Measurements from ENCODE around the gene CROCC. TPM values are rescaled to one million over a fixed set of nuclear protein-coding genes. Genes with fewer than 3 reads are reported as not detected.
"Not testable (repeated sequence)": the region's sequence is repeated elsewhere in the genome, so short reads cannot be mapped to it uniquely, and the experiment has no call there.

Gene CROCC
- total RNA-seq, 1 donor from 2014 or later: 6.9 TPM

DNA sequence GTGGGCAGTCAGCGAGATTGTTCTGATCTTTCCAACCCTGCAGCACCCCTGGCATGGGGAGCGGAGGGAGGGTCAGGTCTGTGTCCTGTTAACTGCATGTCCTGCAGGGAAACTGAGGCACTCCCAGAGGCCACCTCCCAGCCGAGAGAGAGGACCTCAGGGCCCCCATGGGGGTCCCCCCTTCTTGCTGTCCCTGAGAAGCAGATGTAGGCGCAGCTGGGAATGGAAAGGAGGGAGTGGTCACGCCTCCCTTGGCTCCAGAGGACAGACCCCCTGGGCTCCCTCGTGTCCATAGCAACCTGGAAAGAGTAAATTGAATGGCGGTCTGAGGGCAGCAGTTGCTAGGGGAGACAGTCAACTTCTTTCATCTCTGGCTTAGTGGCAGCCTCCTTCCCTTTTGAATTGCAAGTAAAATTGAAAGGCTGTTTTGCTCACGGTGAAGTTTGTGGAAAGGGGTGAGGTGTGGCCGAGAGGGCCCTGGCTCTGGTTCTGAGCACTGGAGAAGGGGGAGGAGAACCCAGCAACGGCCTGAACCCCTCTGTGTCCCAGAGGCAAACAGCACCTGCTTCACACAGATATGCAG is 4.9 kb downstream of the CROCC start:
- ATAC-seq (ENCODE audit: poor library complexity) (no peak), DNase-seq (peak; percentile 30)
- intact Hi-C loops (cut with DNase I): no loop called here

DNA sequence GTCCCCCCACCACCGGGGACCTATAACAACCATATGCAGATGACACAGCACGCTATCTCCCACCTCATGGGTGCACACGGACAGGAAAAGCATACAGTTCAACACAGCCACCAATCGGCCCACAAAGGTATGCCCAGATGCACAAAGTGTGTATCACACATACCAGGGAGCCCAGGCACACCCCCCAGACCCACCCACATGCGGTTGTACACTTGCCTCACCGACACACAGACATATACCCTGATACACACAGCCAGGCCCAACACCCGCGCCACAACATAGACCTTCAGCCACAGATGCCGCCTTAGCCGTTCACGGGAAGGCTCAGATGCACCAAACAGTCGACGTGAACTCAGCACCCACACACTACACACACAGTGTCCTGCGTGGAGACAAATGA is 5.5 kb downstream of the CROCC start:
- intact Hi-C loops (cut with DNase I): no loop called here
- DNase-seq: peak; percentile 30
- no peak for ATAC-seq (ENCODE audit: poor library complexity)

DNA sequence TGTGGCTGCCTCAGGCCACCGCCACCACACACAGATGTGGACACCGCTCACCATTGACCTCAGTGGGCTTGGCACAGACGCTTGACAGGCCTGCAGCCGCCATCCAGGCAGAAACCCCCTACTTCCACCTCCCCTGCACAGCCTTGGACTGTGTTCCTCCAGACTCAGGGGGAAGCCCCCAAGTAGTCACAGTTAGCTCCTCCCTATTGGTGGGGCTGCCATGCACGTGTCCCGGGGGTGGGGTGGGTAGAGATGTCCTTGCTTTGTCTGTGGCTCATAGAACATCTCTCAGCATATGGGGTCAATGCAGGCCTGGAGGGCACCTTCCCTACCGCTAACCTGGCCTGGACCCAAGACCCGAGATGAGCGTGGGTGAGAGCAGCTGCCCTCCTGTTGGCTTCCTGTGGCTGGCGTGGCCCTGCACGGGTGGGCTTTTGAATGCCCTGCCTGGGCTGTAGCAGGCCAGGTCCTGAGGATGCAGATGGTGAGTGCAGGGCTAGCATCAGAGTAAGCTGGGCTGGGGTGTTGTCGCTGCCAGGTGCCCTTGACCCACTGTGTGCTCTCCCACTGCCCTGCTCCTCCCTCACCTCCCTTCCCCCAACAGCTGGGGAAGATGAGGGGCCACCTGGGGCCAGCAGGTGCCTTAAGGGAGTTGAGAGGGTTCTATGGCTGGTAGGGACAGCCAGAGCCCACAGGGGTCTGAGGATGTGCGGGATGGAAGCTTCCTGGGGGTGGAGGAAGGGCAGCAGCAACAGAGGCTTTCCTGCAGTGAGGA is 6.2 kb downstream of the CROCC start:
- peak; percentile 20 for DNase-seq
- intact Hi-C loops (cut with DNase I): no loop called here
- ATAC-seq (ENCODE audit: poor library complexity): no peak

DNA sequence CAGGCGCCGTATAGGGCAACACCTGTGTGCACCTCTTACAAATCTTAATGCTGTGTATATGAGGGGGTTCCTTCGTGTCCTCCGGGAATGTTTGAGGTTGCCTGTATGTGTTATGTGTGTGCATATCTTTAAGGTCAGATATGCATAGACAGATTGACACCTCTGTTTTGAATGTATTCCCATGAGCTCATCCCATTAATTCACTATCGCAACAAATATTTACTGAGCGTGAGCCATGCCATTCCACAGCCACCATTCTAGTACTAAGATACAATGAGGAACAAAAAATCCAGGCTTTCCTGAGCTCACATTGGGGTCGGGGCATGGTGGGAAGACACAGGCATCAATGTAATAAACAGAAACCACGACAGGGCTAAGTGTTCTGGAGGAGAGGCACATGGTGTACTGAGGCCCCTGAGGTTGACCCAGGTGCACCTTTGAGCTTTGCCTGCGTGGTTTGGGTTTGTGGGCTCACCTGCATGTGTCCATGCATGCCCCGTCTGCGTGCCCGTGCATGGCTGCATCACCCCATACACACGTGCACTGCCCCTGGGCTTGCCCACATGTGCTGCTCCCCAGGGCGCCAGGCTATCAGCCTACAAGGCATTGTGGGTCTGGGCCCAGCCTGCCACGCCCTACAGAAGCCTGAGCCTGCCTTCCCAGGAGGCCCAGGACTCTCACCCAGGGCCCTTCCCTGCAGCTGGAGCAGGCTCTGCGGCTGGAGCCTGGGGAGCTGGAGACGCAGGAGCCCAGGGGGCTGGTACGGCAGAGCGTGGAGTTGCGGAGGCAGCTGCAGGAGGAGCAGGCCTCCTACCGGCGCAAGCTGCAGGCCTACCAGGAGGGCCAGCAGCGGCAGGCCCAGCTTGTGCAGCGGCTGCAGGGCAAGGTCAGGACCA is 7.7 kb downstream of the CROCC start:
- ATAC-seq (ENCODE audit: poor library complexity); intact Hi-C loops (cut with DNase I); DNase-seq: not testable (repeated sequence)

DNA sequence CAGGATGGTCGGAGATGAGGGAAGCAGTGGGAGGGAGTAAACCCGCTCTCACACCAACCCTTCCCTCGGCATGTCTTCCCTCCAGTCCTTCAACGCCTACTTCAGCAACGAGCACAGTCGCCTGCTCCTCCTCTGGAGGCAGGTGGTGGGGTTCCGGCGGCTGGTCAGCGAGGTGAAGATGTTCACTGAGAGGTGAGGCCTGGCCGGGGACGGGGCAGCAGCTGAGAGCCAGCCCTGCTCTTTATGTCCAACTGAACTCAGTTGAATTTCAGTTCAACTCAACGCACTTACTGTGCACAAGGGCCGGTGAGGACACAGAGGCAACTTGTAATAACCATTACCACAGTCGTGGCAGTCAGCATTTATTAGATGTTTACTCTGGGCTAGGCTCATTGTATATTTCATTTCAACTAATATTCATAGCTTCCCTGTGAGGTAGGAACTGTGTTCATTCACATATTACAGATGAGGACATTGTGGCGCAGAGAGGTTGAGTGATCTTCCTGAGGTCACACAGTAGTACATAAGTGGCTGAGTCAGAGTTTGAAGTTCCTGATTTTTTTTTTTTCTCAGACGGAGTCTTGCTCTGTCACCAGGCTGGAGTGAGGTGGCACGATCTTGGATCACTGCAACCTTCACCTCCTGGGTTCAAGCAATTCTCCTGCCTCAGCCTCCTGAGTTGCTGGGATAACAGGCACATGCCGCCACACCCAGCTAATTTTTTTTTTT is 9.6 kb downstream of the CROCC start:
- DNase-seq; intact Hi-C loops (cut with DNase I); ATAC-seq (ENCODE audit: poor library complexity): not testable (repeated sequence)

DNA sequence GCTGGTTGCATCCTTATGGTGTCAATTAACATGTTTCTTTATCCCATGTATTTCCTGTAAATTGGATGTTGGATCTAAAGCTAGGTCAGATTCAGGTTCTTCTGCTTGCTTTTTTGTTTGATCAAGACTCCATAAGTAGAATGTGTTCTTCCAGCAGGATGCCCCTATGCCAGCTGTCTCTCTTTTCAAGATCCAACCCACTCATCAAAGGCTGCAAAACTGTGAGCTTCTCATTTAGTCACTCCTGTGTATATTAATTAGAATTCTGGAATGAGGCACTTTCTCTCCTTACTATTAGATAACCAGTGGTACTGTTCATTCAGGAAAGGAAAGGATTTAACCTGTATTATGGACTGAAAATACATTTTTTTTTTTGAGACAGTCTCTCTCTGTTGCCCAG is 12.2 kb downstream of the CROCC start:
- ATAC-seq (ENCODE audit: poor library complexity); DNase-seq; intact Hi-C loops (cut with DNase I): not testable (repeated sequence)

DNA sequence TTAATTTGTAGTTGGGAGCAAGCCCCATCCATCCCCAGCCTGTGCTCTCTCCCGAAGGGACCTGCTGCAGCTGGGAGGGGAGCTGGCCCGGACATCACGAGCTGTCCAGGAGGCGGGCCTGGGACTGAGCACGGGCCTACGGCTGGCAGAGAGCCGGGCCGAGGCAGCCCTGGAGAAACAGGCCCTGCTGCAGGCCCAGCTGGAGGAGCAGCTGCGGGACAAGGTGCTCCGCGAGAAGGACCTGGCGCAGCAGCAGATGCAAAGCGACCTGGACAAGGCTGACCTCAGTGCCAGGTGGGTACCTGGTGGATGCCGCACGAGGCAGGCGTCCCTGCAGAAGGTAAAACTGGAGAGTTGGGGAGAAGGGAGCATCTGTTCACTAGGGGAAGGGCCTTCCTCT is 14.8 kb downstream of the CROCC start:
- intact Hi-C loops (cut with DNase I); DNase-seq; ATAC-seq (ENCODE audit: poor library complexity): not testable (repeated sequence)

DNA sequence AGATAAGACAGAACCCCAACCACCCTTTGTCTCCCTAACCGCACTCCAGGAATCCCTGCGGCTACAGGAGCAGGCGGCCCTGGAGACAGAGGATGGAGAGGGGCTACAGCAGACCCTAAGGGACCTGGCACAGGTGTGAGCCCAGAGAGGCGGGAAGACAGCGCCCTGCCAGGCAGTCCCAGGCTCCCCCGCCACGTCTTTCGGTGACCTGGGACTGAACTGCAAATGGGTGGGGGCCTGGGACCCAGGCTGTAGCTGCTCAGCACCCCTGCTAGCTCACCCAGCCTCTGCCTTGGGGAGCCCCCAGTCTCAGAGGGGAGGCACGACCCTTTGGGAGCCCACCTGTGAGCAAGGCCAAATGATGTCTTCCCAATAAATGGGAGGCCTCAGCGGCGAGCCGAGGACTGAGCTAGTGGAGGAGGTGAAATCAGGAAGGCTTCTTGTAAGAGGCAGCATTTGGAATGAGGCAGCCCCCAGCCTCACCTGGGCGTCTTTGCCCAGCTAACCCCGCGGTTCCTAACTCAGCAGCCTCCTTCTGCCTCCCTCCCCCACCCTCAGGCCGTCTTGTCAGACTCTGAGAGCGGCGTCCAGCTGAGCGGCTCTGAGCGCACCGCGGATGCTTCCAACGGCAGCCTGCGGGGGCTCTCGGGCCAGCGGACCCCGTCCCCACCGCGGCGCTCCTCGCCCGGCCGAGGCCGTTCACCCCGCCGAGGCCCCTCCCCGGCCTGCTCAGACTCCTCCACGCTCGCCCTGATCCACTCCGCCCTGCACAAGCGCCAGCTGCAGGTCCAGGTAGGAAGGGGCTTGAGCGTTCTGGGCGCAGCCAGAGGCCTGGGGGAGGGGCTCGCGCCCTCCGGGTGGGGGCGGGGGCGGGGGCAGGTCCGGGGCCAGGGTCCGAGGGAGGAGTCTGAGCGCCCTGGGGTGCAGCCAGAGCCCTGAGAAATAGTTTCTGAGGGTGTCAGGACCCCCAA is 16.9 kb downstream of the CROCC start:
- no peak for ATAC-seq (ENCODE audit: poor library complexity)
- no peak for DNase-seq
- intact Hi-C loops (cut with DNase I): no loop called here

DNA sequence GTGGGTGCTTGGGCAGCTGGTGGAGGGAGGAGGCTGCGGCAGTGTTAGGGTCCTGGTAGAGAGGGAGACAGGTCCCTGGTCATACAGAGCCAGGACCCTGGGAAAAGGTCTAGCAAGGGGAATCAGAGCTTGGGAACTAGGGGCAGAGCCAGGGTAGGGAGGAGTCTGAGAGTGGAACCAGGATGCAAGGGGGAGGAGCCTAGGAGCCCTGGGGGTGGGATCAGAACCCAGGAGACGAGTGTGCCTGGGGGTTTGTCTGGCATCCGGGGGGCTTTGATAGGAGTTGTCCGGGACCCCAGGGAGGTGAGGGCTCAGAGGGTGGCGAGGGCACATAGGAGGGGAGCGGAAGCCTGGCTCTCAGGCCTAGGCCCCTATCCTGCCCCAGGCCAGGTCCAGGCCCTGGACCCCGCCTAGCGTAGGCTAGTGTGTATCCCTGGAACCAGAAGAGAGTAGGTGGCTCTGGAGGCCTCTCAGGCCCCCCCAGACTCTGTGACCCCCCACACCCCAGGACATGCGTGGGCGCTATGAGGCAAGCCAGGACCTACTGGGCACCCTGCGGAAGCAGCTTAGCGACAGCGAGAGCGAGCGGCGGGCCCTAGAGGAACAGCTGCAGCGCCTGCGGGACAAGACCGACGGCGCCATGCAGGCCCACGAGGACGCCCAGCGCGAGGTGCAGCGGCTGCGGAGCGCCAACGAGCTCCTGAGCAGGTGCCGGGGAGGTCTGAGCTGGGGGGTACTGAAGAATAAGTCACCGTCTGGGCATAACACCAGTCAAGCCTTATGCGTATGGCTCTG is 17.9 kb downstream of the CROCC start:
- intact Hi-C loops (cut with DNase I); ATAC-seq (ENCODE audit: poor library complexity); DNase-seq: not testable (repeated sequence)

DNA sequence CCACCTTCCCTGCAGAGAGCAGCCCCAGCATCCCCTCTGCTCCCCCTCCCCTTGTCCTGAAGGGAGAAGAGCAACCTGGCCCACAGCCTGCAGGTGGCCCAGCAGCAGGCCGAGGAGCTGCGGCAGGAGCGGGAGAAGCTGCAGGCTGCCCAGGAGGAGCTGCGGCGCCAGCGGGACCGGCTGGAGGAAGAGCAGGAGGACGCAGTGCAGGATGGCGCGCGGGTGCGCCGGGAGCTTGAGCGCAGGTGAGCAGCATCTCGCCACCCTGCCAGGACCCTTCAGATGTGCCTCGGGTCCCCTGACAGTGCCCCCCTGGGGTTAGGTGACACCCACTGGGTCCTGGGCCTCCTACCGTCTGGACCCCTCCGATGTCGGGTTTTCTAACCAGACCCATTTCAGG is 22.3 kb downstream of the CROCC start:
- DNase-seq (no peak), ATAC-seq (ENCODE audit: poor library complexity) (no peak)
- intact Hi-C loops (cut with DNase I): no loop called here

DNA sequence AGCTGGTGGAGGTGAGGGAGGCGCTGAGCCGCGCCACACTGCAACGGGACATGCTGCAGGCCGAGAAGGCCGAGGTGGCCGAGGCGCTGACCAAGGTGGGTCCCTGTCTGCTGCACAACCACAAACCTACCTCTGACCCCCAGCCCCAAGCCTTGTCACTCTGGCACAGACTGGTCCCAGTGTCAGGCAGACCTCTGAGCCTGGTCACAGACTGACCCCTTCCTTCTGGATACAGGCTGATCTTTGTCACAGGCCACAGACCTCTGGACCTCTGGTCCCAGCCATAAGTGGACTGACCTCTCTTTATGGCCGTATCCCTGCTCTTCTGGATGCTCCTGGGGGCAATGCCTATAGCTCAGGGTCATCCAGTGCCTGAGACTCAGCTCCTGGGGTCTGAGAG is 23.8 kb downstream of the CROCC start:
- intact Hi-C loops (cut with DNase I); DNase-seq: not testable (repeated sequence)
- ATAC-seq (ENCODE audit: poor library complexity): peak; percentile 20

DNA sequence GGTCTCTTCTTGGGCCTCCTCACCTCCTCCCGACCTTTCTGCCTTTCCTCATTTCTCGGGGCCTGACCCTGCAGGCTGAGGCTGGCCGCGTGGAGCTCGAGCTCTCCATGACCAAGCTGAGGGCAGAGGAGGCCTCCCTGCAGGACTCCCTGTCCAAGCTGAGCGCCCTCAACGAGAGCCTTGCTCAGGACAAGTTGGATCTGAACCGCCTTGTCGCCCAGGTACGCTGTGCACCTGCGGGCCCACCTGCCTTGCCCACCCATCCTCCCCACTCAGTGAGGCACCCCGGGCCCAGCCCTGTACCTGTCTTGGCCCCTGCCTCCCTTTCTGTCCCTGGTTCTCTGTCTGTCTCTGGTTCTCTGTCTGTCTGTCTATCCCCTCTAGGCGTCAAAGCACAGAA is 24.5 kb downstream of the CROCC start:
- intact Hi-C loops (cut with DNase I); DNase-seq; ATAC-seq (ENCODE audit: poor library complexity): not testable (repeated sequence)

DNA sequence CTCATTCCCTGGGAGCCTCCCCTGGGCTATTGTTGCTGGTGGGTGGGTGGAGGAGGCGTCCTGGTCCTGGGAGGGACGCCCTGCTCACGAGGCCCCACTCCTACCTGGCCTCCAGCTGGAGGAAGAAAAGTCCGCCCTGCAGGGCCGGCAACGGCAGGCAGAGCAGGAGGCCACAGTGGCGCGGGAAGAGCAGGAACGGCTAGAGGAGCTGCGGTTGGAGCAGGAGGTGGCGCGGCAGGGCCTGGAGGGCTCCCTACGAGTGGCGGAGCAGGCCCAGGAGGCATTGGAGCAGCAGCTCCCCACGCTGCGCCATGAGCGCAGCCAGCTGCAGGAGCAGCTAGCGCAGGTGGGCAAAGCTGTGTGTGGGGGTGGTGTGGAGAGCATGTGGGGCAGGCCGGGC is 24.9 kb downstream of the CROCC start:
- DNase-seq: no peak
- ATAC-seq (ENCODE audit: poor library complexity): no peak
- intact Hi-C loops (cut with DNase I): no loop called here

DNA sequence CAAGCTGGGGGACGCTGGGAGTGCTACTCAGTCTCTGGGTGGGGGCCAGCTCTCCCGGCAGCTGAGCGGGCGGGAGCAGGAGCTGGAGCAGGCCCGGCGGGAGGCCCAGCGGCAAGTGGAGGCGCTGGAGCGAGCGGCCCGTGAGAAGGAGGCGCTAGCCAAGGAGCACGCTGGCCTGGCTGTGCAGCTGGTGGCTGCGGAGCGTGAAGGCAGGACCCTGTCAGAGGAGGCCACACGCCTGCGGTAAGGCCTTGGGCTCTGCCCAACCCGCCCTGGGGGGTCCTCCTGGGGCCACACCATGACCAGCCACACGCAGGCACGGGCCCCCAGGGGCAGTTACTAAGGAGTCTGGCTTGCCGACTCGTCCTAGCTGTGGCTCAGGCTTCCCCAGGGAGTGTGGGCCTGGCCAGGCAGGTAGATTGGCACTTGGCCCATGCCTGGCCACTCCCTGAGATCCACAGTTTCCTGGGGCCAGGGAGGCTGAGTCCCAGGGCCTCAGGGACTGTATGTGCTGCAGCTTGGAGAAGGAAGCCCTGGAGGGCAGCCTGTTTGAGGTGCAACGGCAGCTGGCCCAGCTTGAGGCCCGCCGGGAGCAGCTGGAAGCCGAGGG is 26.7 kb downstream of the CROCC start:
- DNase-seq; ATAC-seq (ENCODE audit: poor library complexity); intact Hi-C loops (cut with DNase I): not testable (repeated sequence)

DNA sequence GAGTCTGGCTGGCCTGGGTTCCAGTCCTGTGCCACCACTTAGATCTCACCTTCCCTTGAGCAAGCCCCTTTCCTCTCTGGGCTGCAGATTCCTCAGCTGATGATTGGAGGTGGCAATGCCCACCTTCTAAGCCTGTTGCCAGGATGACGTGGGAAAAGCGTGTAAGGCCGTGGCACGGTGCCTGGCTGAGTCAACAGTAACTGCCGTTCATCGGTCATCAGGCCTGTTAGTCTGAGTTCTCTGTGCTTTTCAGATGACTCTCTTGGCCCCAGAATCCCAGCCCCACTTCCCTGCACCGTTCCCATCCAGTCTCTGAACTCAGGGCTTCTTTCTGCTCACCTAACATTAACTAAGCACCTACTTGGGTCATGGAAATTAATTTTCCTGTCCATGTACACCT is 27.3 kb downstream of the CROCC start:
- DNase-seq; ATAC-seq (ENCODE audit: poor library complexity); intact Hi-C loops (cut with DNase I): not testable (repeated sequence)

DNA sequence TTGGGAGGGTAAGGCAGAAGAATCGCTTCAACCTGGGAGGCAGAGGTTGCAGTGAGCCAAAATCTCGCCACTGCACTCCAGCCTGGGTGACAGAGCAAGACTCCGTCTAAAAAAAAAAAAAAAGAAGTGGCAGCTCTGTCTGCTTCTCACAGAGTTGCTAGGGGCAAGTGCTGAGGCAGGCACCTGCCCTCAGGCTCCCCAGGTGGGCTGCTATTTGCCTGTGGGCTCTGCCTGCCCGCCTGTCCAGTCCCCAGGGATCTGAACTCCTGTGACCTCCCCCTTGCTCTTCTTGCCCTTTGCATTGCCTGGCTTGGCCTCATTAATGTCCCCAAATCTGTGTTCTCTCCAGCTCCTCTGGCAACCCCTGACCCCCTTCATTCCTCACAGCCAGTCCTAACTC is 30.6 kb downstream of the CROCC start:
- DNase-seq; ATAC-seq (ENCODE audit: poor library complexity); intact Hi-C loops (cut with DNase I): not testable (repeated sequence)
